Measurements from ENCODE around the gene WDR75. TPM values are rescaled to one million over a fixed set of nuclear protein-coding genes. Genes with fewer than 3 reads are reported as not detected.

The WDR75 gene
- total RNA-seq (2022; extraction: Qiagen RNA extraction; ENCODE audit: low read depth) = 33.5 to 52.1 TPM (median 38.7 TPM) in 5 replicates

GRCh38 chr2:189440947-189441708, at the start of gene WDR75:
TSS of gene WDR75 (plus strand) at chr2:189441474. CDS start at chr2:189441493, 19 bp downstream.

Other genes starting within 250 kb of the WDR75 start
- 1.9 to 2.9 TPM (median 2.7 TPM) in 5 replicates for gene SLC40A1, start 139.3 kb downstream of the WDR75 start, total RNA-seq (2022; extraction: Qiagen RNA extraction; ENCODE audit: low read depth)
- gene ASNSD1, start 220.0 kb downstream of the WDR75 start, total RNA-seq (2022; extraction: Qiagen RNA extraction; ENCODE audit: low read depth) = 29.1 to 40.7 TPM (median 34.7 TPM) in 5 replicates
- gene ANKAR, start 233.2 kb downstream of the WDR75 start, total RNA-seq (2022; extraction: Qiagen RNA extraction; ENCODE audit: low read depth) = 0.44 to 1.4 TPM (median 1.0 TPM) in 5 replicates

Data from A549 treated with ZK216348 at 1 μM for 4 hours (cell line).